H9 (cell line): Measurements from ENCODE around the gene RABGAP1L. TPM values are rescaled to one million over a fixed set of nuclear protein-coding genes. Genes with fewer than 3 reads are reported as not detected.

ENCODE experiments used
- DNase-seq: peaks from one replicate; pipeline ENCODE4 v3.0.0-alpha.2; 2017
- H2AFZ ChIP-seq: one replicate; pipeline ENCODE4 v1.6.1; 2013; ENCODE audit warnings: mild to moderate bottlenecking, low read length, control low read depth, moderate library complexity
- H2AK5ac ChIP-seq: 2 replicates; pipeline ENCODE4 v1.6.1; 2013; ENCODE audit warnings: low read length, control low read depth, mixed read lengths; ENCODE audit not compliant: insufficient read length
- H2BK120ac ChIP-seq: one replicate; pipeline ENCODE4 v1.6.1; 2013; ENCODE audit warnings: low read depth, mild to moderate bottlenecking, low read length, control low read depth, inconsistent platforms; ENCODE audit not compliant: poor library complexity, severe bottlenecking
- H2BK12ac ChIP-seq: 2 replicates; pipeline ENCODE4 v1.6.1; 2013; ENCODE audit warnings: low read length, control low read depth, mixed read lengths, low read depth; ENCODE audit not compliant: insufficient read length
- H2BK15ac ChIP-seq: 2 replicates; pipeline ENCODE4 v1.6.1; 2013; ENCODE audit warnings: low read depth, low read length, control low read depth
- H2BK20ac ChIP-seq: one replicate; pipeline ENCODE4 v1.6.1; 2013; ENCODE audit warnings: low read depth, mild to moderate bottlenecking, low read length, control low read depth, inconsistent platforms; ENCODE audit not compliant: poor library complexity, severe bottlenecking
- H2BK5ac ChIP-seq: 2 replicates; pipeline ENCODE4 v1.6.1; 2013; ENCODE audit warnings: low read length, control low read depth, mixed read lengths; ENCODE audit not compliant: insufficient read length
- H3K14ac ChIP-seq: 2 replicates; pipeline ENCODE4 v1.6.1; 2013; ENCODE audit warnings: low read length, control low read depth; ENCODE audit not compliant: insufficient read depth
- H3K18ac ChIP-seq: 2 replicates; pipeline ENCODE4 v1.6.1; 2013; ENCODE audit warnings: low read depth, mild to moderate bottlenecking, mixed read lengths, low read length, control low read depth; ENCODE audit not compliant: insufficient read length
- H3K23ac ChIP-seq: 2 replicates; pipeline ENCODE4 v1.6.1; 2013; ENCODE audit warnings: low read length, control low read depth, mixed read lengths, low read depth; ENCODE audit not compliant: insufficient read length
- H3K23me2 ChIP-seq: 2 replicates; pipeline ENCODE4 v1.6.1; 2013; ENCODE audit warnings: low read depth, mild to moderate bottlenecking, mixed read lengths, low read length, control low read depth; ENCODE audit not compliant: insufficient read length, poor library complexity, severe bottlenecking
- H3K27ac ChIP-seq: 2 replicates; pipeline ENCODE4 v1.5.1; 2013; ENCODE audit warnings: low read length, control low read depth, mixed read lengths, low read depth; ENCODE audit not compliant: insufficient read length
- H3K27me3 ChIP-seq: 2 replicates; pipeline ENCODE4 v1.6.1; 2013; ENCODE audit warnings: low read length, control low read depth, inconsistent platforms; ENCODE audit not compliant: insufficient read depth
- H3K4ac ChIP-seq: 2 replicates; pipeline ENCODE4 v1.6.1; 2013; ENCODE audit warnings: low read depth, mild to moderate bottlenecking, control low read depth, inconsistent platforms, low read length, moderate library complexity
- H3K4me1 ChIP-seq: 2 replicates; pipeline ENCODE4 v1.6.1; 2013; ENCODE audit warnings: low read length, control low read depth, inconsistent platforms; ENCODE audit not compliant: insufficient read depth
- H3K4me2 ChIP-seq: 2 replicates; pipeline ENCODE4 v1.6.1; 2013; ENCODE audit warnings: low read length, control low read depth, mixed read lengths; ENCODE audit not compliant: insufficient read length, insufficient read depth
- H3K56ac ChIP-seq: 2 replicates; pipeline ENCODE4 v1.6.1; 2013; ENCODE audit warnings: low read depth, mild to moderate bottlenecking, mixed read lengths, low read length, control low read depth; ENCODE audit not compliant: insufficient read length
- H3K79me1 ChIP-seq: 2 replicates; pipeline ENCODE4 v1.6.1; 2013; ENCODE audit warnings: low read depth, mild to moderate bottlenecking, moderate library complexity, low read length, control low read depth, inconsistent platforms; ENCODE audit not compliant: insufficient read depth, poor library complexity, severe bottlenecking
- H3K79me2 ChIP-seq: 2 replicates; pipeline ENCODE4 v1.6.1; 2013; ENCODE audit warnings: low read length, control low read depth, inconsistent platforms; ENCODE audit not compliant: insufficient read depth
- H3K9ac ChIP-seq: 2 replicates; pipeline ENCODE4 v1.6.1; 2013; ENCODE audit warnings: low read length, control low read depth, mixed read lengths; ENCODE audit not compliant: insufficient read length; ENCODE audit errors: extremely low read depth
- H3K9me3 ChIP-seq: one replicate; pipeline ENCODE4 v1.6.1; 2013; ENCODE audit warnings: low read depth, low read length, inconsistent platforms; ENCODE audit not compliant: control insufficient read depth
- H3T11ph ChIP-seq: one replicate; pipeline ENCODE4 v1.6.1; 2013; ENCODE audit warnings: mild to moderate bottlenecking, low read length, control low read depth, inconsistent platforms
- H4K20me1 ChIP-seq: one replicate; pipeline ENCODE4 v1.6.1; 2013; ENCODE audit not compliant: control insufficient read depth, insufficient read length, insufficient read depth
- H4K5ac ChIP-seq: 2 replicates; pipeline ENCODE4 v1.6.1; 2013; ENCODE audit warnings: low read depth, mild to moderate bottlenecking, mixed read lengths, low read length, control low read depth; ENCODE audit not compliant: insufficient read length
- H4K8ac ChIP-seq: replicated peaks from 2 replicates; pipeline ENCODE4 v1.6.1; 2013; ENCODE audit warnings: low read length, control low read depth, mixed read lengths, low read depth; ENCODE audit not compliant: insufficient read length
- H4K91ac ChIP-seq: 2 replicates; pipeline ENCODE4 v1.6.1; 2013; ENCODE audit warnings: low read depth, mild to moderate bottlenecking, moderate library complexity, mixed read lengths, low read length, control low read depth; ENCODE audit not compliant: insufficient read length
- H3K27ac Mint-ChIP-seq, 3 experiments: 2 replicates in 2 of 3; 3 replicates in 1 of 3; pipeline ENCODE4 v1.8.0; 2020 to 2021; ENCODE audit warnings: mixed read lengths in 3 of 3, mild to moderate bottlenecking in 1 of 3, moderate library complexity in 1 of 3
- H3K27me3 Mint-ChIP-seq: 2 replicates; pipeline ENCODE4 v1.8.0; 2021; ENCODE audit warnings: low read depth, mild to moderate bottlenecking, moderate library complexity, mixed read lengths
- H3K36me3 Mint-ChIP-seq, 3 experiments: 2 replicates in 2 of 3; 3 replicates in 1 of 3; pipeline ENCODE4 v1.8.0; 2020 to 2021; ENCODE audit warnings: low read depth in 3 of 3, mixed read lengths in 3 of 3; ENCODE audit not compliant: insufficient read depth in 1 of 3
- H3K4me1 Mint-ChIP-seq, 2 experiments: 2 replicates each; pipeline ENCODE4 v1.8.0; 2020; ENCODE audit warnings: mixed read lengths in 2 of 2
- H3K4me3 Mint-ChIP-seq, 2 experiments: 2 replicates in 1 of 2; 3 replicates in 1 of 2; pipeline ENCODE4 v1.8.0; 2020 to 2021; ENCODE audit warnings: mild to moderate bottlenecking in 2 of 2, mixed read lengths in 2 of 2, moderate library complexity in 1 of 2
- H3K9me3 Mint-ChIP-seq, 2 experiments: 2 replicates in 1 of 2; 3 replicates in 1 of 2; pipeline ENCODE4 v1.8.0; 2020; ENCODE audit warnings: mild to moderate bottlenecking in 2 of 2, mixed read lengths in 2 of 2, moderate library complexity in 1 of 2
- CTCF ChIP-seq: fragments of 200-600 bp; sonication (generic); conservative IDR thresholded peaks from 3 replicates; pipeline ENCODE4 v1.8.0; 2021; ENCODE audit warnings: antibody characterized with exemption, mild to moderate bottlenecking
- WGBS: extraction: QIAGEN DNeasy Blood & Tissue Kit; methylation state at CpG from one replicate; pipeline ENCODE4 v1.1.7; 2013; ENCODE audit warnings: missing lambda C conversion rate, low lambda C conversion rate, mixed read lengths; ENCODE audit not compliant: insufficient read length; ENCODE audit errors: extremely low coverage; 5-methylcytosine and 5-hydroxymethylcytosine counted together
- total RNA-seq: library from RNA; stranded (reverse); gene quantifications from 2 replicates; pipeline ENCODE4 v1.2.1, GENCODE V29; 2021

The RABGAP1L gene
- total RNA-seq, 1 experiment from 2014 or later, result 147 TPM

- Histone ChIP-seq H3K18ac (no peak overlapping the region), H2BK120ac (no peak overlapping the region)
These were observed 31.4 kb downstream of the RABGAP1L start for GRCh38 chr1:174190691-174191199.

More at GRCh38 chr1:174190691-174191199, 31.4 kb downstream of the RABGAP1L start:
- Histone ChIP-seq H2AK5ac (no peak overlapping the region), H2BK12ac (no peak overlapping the region), H4K5ac (no peak overlapping the region), H3K4ac (no peak overlapping the region), H2AFZ (no peak overlapping the region), H3K9me3 (no peaks in the 10 kb centered on the region), H3K9ac (no peak overlapping the region), H4K20me1 (no peaks in the 10 kb centered on the region), H3K27me3 (no peaks in the 10 kb centered on the region), H3K23me2 (no peaks in the 10 kb centered on the region), H3K56ac (no peak overlapping the region), H3T11ph (no peak overlapping the region), H3K4me1 (no peaks in the 10 kb centered on the region), H2BK20ac (no peak overlapping the region), H3K27ac (no peak overlapping the region), H3K14ac (no peak overlapping the region), H2BK5ac (no peak overlapping the region), H4K8ac (no peak overlapping the region), H4K91ac (no peak overlapping the region), H2BK15ac (no peak overlapping the region), H3K79me1 (no peaks in the 10 kb centered on the region), H3K79me2 (no peaks in the 10 kb centered on the region), H3K23ac (no peak overlapping the region), H3K4me2 (no peak overlapping the region)
- no peak overlapping the region for H3K4me3 Mint-ChIP-seq
- no peaks in the 10 kb centered on the region for H3K4me1 Mint-ChIP-seq
- TF ChIP-seq CTCF, result no peak
- no CpG with 5 or more reads among the region's 6 CpGs for WGBS
- no peaks in the 10 kb centered on the region for H3K27me3 Mint-ChIP-seq
- peaks cover 7 to 8% of the 10 kb centered on the region in 2 experiments; a peak in 4 of 5 replicates for H3K9me3 Mint-ChIP-seq
- peaks cover 0 to 15% (median 5%) of the 10 kb centered on the region in 3 experiments; a peak in 5 of 7 replicates for H3K36me3 Mint-ChIP-seq
- no peak for DNase-seq
- no peak overlapping the region for H3K27ac Mint-ChIP-seq
